ENCODE data around the gene XCL2.

DNA sequence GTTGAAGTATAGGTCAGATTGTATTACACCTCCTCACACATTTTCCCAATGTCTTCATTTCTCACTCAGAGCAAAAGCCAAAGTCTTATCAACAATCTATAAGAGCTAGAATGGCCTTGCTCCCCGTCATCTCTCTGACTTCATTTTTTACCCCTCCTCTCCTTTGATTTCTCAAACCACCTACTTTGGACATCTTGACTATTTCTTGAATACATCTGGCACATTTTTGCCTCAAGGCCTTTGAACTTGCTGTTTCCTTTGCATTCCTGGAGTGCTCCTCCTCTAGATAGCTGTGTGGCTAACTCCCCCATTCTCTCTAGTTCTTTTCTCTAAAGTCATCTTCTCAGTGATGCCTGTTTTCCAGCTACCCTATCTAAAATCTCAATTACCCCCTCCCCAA lies 7.2 kb upstream of the XCL2 start:
- TF ChIP-seq, protein P1, sequence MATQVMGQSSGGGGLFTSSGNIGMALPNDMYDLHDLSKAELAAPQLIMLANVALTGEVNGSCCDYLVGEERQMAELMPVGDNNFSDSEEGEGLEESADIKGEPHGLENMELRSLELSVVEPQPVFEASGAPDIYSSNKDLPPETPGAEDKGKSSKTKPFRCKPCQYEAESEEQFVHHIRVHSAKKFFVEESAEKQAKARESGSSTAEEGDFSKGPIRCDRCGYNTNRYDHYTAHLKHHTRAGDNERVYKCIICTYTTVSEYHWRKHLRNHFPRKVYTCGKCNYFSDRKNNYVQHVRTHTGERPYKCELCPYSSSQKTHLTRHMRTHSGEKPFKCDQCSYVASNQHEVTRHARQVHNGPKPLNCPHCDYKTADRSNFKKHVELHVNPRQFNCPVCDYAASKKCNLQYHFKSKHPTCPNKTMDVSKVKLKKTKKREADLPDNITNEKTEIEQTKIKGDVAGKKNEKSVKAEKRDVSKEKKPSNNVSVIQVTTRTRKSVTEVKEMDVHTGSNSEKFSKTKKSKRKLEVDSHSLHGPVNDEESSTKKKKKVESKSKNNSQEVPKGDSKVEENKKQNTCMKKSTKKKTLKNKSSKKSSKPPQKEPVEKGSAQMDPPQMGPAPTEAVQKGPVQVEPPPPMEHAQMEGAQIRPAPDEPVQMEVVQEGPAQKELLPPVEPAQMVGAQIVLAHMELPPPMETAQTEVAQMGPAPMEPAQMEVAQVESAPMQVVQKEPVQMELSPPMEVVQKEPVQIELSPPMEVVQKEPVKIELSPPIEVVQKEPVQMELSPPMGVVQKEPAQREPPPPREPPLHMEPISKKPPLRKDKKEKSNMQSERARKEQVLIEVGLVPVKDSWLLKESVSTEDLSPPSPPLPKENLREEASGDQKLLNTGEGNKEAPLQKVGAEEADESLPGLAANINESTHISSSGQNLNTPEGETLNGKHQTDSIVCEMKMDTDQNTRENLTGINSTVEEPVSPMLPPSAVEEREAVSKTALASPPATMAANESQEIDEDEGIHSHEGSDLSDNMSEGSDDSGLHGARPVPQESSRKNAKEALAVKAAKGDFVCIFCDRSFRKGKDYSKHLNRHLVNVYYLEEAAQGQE (IDR thresholded peaks at IDR 0.05; ENCODE audit: borderline replicate concordance): no peak
- TF ChIP-seq POLR2AphosphoS5 (IDR thresholded peaks at IDR 0.05) (no peak), TAF1 (IDR thresholded peaks at IDR 0.05; ENCODE audit: low read depth) (no peak), CTCF (IDR thresholded peaks at IDR 0.05; ENCODE audit: poor library complexity, severe bottlenecking) (no peak), EP300 (conservative IDR thresholded peaks at IDR 0.05; ENCODE audit: poor library complexity, severe bottlenecking) (no peak), RAD21 (conservative IDR thresholded peaks at IDR 0.05) (no peak), EZH2 (IDR thresholded peaks at IDR 0.05; ENCODE audit: borderline replicate concordance, insufficient read depth, low read length, poor library complexity, severe bottlenecking) (no peak), MXI1 (conservative IDR thresholded peaks at IDR 0.05; ENCODE audit: poor library complexity, severe bottlenecking) (no peak), SMC3 (conservative IDR thresholded peaks at IDR 0.05; ENCODE audit: poor library complexity) (no peak)

Data from neural cell (in vitro differentiated cells).